Effector memory CD8-positive, alpha-beta T cell (primary cell): ENCODE measurements around the gene LOXL4.
"Not testable (repeated sequence)": the region's sequence is repeated elsewhere in the genome, so short reads cannot be mapped to it uniquely, and the experiment has no call there.

Experiments used
- ATAC-seq: fragments of 150-1000 bp; cut with Tn5 transposase; replicated peaks from 2 replicates; pipeline ENCODE4 v1.10.0; 2021; ENCODE audit warnings: mild to moderate bottlenecking, moderate library complexity
- DNase-seq, 3 experiments: peaks; one replicate each; pipeline ENCODE4 v3.0.0; 2021
- H3K27ac Mint-ChIP-seq, 2 donors: one replicate each; pipeline ENCODE4 v1.8.0; 2022; ENCODE audit warnings: mild to moderate bottlenecking in 2 of 2, mixed read lengths in 2 of 2, moderate library complexity in 2 of 2
- H3K27me3 Mint-ChIP-seq, 2 donors: one replicate each; pipeline ENCODE4 v1.8.0; 2022; ENCODE audit warnings: mixed read lengths in 2 of 2
- H3K36me3 Mint-ChIP-seq: one replicate; pipeline ENCODE4 v1.8.0; 2022; ENCODE audit warnings: mild to moderate bottlenecking, moderate library complexity, mixed read lengths; ENCODE audit not compliant: insufficient read depth
- H3K4me1 Mint-ChIP-seq, 2 donors: one replicate each; pipeline ENCODE4 v1.8.0; 2022; ENCODE audit warnings: low read depth in 2 of 2, mixed read lengths in 2 of 2
- H3K4me3 Mint-ChIP-seq, 2 donors: one replicate each; pipeline ENCODE4 v1.8.0; 2022; ENCODE audit warnings: mild to moderate bottlenecking in 2 of 2, mixed read lengths in 2 of 2, moderate library complexity in 2 of 2
- H3K9me3 Mint-ChIP-seq, 2 donors: one replicate each; pipeline ENCODE4 v1.8.0; 2022; ENCODE audit warnings: mixed read lengths in 2 of 2

LOXL4 gene

GRCh38 chr10:98238391-98238790, 29.6 kb downstream of the LOXL4 start:
- Mint-ChIP-seq H3K27me3 (no peaks in the 10 kb centered on the region), H3K36me3 (peaks cover 47% of the 10 kb centered on the region), H3K27ac (peak overlapping the region in 1 of 2 donors; percentile 25)

GRCh38 chr10:98236862-98237261, 31.1 kb downstream of the LOXL4 start:
- Mint-ChIP-seq H3K9me3 (no peaks in the 10 kb centered on the region), H3K27ac (peak overlapping the region in 1 of 2 donors; percentile 55), H3K36me3 (peaks cover 45% of the 10 kb centered on the region), H3K27me3 (no peaks in the 10 kb centered on the region), H3K4me3 (no peak overlapping the region), H3K4me1 (peaks cover 3 to 12% of the 10 kb centered on the region in 2 donors)
- ATAC-seq (no peak), DNase-seq (no peak)

More at GRCh38 chr10:98238391-98238790, 29.6 kb downstream of the LOXL4 start:
- ATAC-seq, result no peak
- no peaks in the 10 kb centered on the region for H3K9me3 Mint-ChIP-seq
- no peak for DNase-seq
- no peak overlapping the region for H3K4me3 Mint-ChIP-seq
- H3K4me1 Mint-ChIP-seq, result peaks cover 3 to 7% of the 10 kb centered on the region in 2 donors

GRCh38 chr10:98235846-98236245, 32.1 kb downstream of the LOXL4 start:
- Mint-ChIP-seq H3K4me1 (peaks cover 3 to 12% of the 10 kb centered on the region in 2 donors), H3K4me3 (no peak overlapping the region), H3K9me3 (no peaks in the 10 kb centered on the region), H3K27me3 (no peaks in the 10 kb centered on the region), H3K27ac (no peak overlapping the region), H3K36me3 (peaks cover 37% of the 10 kb centered on the region)
- ATAC-seq (no peak), DNase-seq (no peak)

- H3K27me3 Mint-ChIP-seq, result no peaks in the 10 kb centered on the region
- no peak overlapping the region for H3K27ac Mint-ChIP-seq
- H3K4me1 Mint-ChIP-seq, result peaks cover 10 to 24% of the 10 kb centered on the region in 2 donors
- no peak overlapping the region for H3K4me3 Mint-ChIP-seq
- ATAC-seq (no peak), DNase-seq (no peak)
- H3K36me3 Mint-ChIP-seq, result peaks cover 20% of the 10 kb centered on the region
- H3K9me3 Mint-ChIP-seq, result peaks cover 0 to 1% of the 10 kb centered on the region in 2 donors
These were observed 36.6 kb downstream of the LOXL4 start for GRCh38 chr10:98231417-98231816.

GRCh38 chr10:98228266-98228665, 39.7 kb downstream of the LOXL4 start:
- H3K27me3 Mint-ChIP-seq, ATAC-seq, H3K36me3 Mint-ChIP-seq: not testable (repeated sequence)

GRCh38 chr10:98227713-98228112, 40.3 kb downstream of the LOXL4 start:
- H3K36me3 Mint-ChIP-seq, H3K27ac Mint-ChIP-seq, H3K9me3 Mint-ChIP-seq, H3K27me3 Mint-ChIP-seq, ATAC-seq, H3K4me3 Mint-ChIP-seq, DNase-seq: not testable (repeated sequence)
- peaks cover 20 to 43% of the 10 kb centered on the region in 2 donors for H3K4me1 Mint-ChIP-seq

More at GRCh38 chr10:98228266-98228665, 39.7 kb downstream of the LOXL4 start:
- DNase-seq, H3K9me3 Mint-ChIP-seq, H3K4me3 Mint-ChIP-seq, H3K27ac Mint-ChIP-seq: not testable (repeated sequence)
- H3K4me1 Mint-ChIP-seq, result peaks cover 20 to 43% of the 10 kb centered on the region in 2 donors

- DNase-seq, result no peak
- H3K36me3 Mint-ChIP-seq, result no peaks in the 10 kb centered on the region
- H3K27ac Mint-ChIP-seq, result peak overlapping the region in 1 of 2 donors; percentile 22
These were observed 41.4 kb downstream of the LOXL4 start for GRCh38 chr10:98226508-98227144.

GRCh38 chr10:98224996-98225395, 43.0 kb downstream of the LOXL4 start:
- ATAC-seq (no peak), DNase-seq (no peak)
- peaks cover 16 to 31% of the 10 kb centered on the region in 2 donors for H3K4me1 Mint-ChIP-seq
- H3K36me3 Mint-ChIP-seq, result no peaks in the 10 kb centered on the region
- H3K9me3 Mint-ChIP-seq, result peaks cover 0 to 1% of the 10 kb centered on the region in 2 donors
- H3K4me3 Mint-ChIP-seq, result no peak overlapping the region
- no peak overlapping the region for H3K27ac Mint-ChIP-seq
- H3K27me3 Mint-ChIP-seq, result no peaks in the 10 kb centered on the region

More at GRCh38 chr10:98226508-98227144, 41.4 kb downstream of the LOXL4 start:
- Mint-ChIP-seq H3K4me3 (no peak overlapping the region), H3K9me3 (peaks cover 0 to 1% of the 10 kb centered on the region in 2 donors), H3K27me3 (no peaks in the 10 kb centered on the region), H3K4me1 (peaks cover 20 to 38% of the 10 kb centered on the region in 2 donors)
- no peak for ATAC-seq

GRCh38 chr10:98224509-98224908, 43.5 kb downstream of the LOXL4 start:
- ATAC-seq, result no peak
- H3K9me3 Mint-ChIP-seq, result peaks cover 2 to 3% of the 10 kb centered on the region in 2 donors
- H3K36me3 Mint-ChIP-seq, result no peaks in the 10 kb centered on the region
- peaks cover 14 to 31% of the 10 kb centered on the region in 2 donors for H3K4me1 Mint-ChIP-seq
- H3K4me3 Mint-ChIP-seq, result no peak overlapping the region
- DNase-seq, result no peak
- peak overlapping the region in 1 of 2 donors; percentile 63 for H3K27ac Mint-ChIP-seq
- no peaks in the 10 kb centered on the region for H3K27me3 Mint-ChIP-seq

- Mint-ChIP-seq H3K36me3 (no peaks in the 10 kb centered on the region), H3K27ac (peak overlapping the region in 1 of 2 donors; percentile 63), H3K9me3 (peaks cover 5 to 7% of the 10 kb centered on the region in 2 donors), H3K4me3 (no peak overlapping the region), H3K27me3 (no peaks in the 10 kb centered on the region), H3K4me1 (peaks cover 10 to 30% of the 10 kb centered on the region in 2 donors)
- no peak for DNase-seq
- ATAC-seq, result no peak
These were observed 44.1 kb downstream of the LOXL4 start for GRCh38 chr10:98223874-98224273.

- Mint-ChIP-seq H3K9me3 (peaks cover 4 to 7% of the 10 kb centered on the region in 2 donors), H3K27me3 (no peaks in the 10 kb centered on the region), H3K27ac (no peak overlapping the region), H3K4me3 (no peak overlapping the region), H3K36me3 (peaks cover 3% of the 10 kb centered on the region), H3K4me1 (peaks cover 2 to 29% of the 10 kb centered on the region in 2 donors)
- ATAC-seq (no peak), DNase-seq (no peak)
These were observed 50.2 kb downstream of the LOXL4 start for GRCh38 chr10:98217801-98218200.

- peaks cover 10 to 48% of the 10 kb centered on the region in 2 donors for H3K4me1 Mint-ChIP-seq
- peaks cover 3% of the 10 kb centered on the region for H3K36me3 Mint-ChIP-seq
- ATAC-seq (no peak), DNase-seq (no peak)
- H3K9me3 Mint-ChIP-seq, result peaks cover 4 to 7% of the 10 kb centered on the region in 2 donors
- H3K4me3 Mint-ChIP-seq, result no peak overlapping the region
- peak overlapping the region in 1 of 2 donors; percentile 4 for H3K27ac Mint-ChIP-seq
- H3K27me3 Mint-ChIP-seq, result no peaks in the 10 kb centered on the region
These were observed 52.6 kb downstream of the LOXL4 start for GRCh38 chr10:98215373-98215772.

- Mint-ChIP-seq H3K9me3 (no peaks in the 10 kb centered on the region), H3K27ac (peak overlapping the region in 1 of 2 donors; percentile 47), H3K36me3 (peaks cover 5% of the 10 kb centered on the region), H3K4me1 (peaks cover 13 to 48% of the 10 kb centered on the region in 2 donors), H3K4me3 (no peak overlapping the region), H3K27me3 (no peaks in the 10 kb centered on the region)
- DNase-seq (no peak), ATAC-seq (no peak)
These were observed 54.3 kb downstream of the LOXL4 start for GRCh38 chr10:98213740-98214139.

- Mint-ChIP-seq H3K9me3 (no peaks in the 10 kb centered on the region), H3K4me3 (no peak overlapping the region), H3K27me3 (no peaks in the 10 kb centered on the region), H3K4me1 (peaks cover 15 to 46% of the 10 kb centered on the region in 2 donors), H3K36me3 (peaks cover 14% of the 10 kb centered on the region), H3K27ac (peak overlapping the region in 1 of 2 donors; percentile 46)
- DNase-seq, result no peak
- no peak for ATAC-seq
These were observed 55.8 kb downstream of the LOXL4 start for GRCh38 chr10:98212196-98212595.
